Gastrocnemius medialis (tissue), 4 donors: Measurements from ENCODE around the gene TSHZ3.

Experiments
- CTCF ChIP-seq, 5 experiments: fragments of 450-650 bp in 3 of 5; fragments of 200-600 bp in 2 of 5; sonication (generic) in 2 of 5; IDR thresholded peaks in 4 of 5; conservative IDR thresholded peaks in 1 of 5; 1 replicate in 4 of 5; 2 replicates in 1 of 5; pipeline ENCODE4 v1.5.1; 2016 to 2019; ENCODE audit warnings: antibody characterized with exemption in 5 of 5, mild to moderate bottlenecking in 3 of 5, moderate library complexity in 3 of 5
- POLR2A ChIP-seq, 2 donors: fragments of 450-650 bp; IDR thresholded peaks; one replicate each; pipeline ENCODE4 v1.6.1; 2017; ENCODE audit warnings: antibody characterized with exemption in 2 of 2, mild to moderate bottlenecking in 2 of 2, moderate library complexity in 2 of 2

DNA sequence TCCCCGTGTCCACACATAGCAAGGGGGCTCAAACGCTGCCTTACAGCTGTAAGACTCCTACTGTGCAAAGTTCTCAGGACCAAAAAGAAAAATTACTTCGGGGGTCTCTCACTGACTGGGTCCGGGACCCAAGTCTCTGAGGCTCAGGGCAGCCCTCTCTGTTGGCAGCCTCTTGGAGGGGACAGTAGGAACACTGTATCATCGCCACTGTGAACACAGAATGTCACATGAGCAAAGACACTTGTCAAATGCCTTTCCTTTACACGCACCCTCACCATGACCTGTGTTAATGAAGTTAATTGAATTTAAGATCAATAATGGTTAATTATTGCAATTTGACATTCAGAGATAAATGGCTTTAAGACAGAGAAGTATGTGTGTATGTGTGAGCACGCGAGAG is 49.6 kb downstream of the TSHZ3 start:
- TF ChIP-seq CTCF (IDR thresholded peaks at IDR 0.05 in 4 of 5, conservative IDR thresholded peaks at IDR 0.05 in 1 of 5) = no peak
- no peak for TF ChIP-seq POLR2A (IDR thresholded peaks at IDR 0.05)
